Body of pancreas (tissue), 4 donors: ENCODE measurements around the gene UTRN.

Experiments used
- POLR2A ChIP-seq, 3 donors: fragments of 450-650 bp; IDR thresholded peaks; one replicate each; pipeline ENCODE4 v1.6.1; 2016; ENCODE audit warnings: antibody characterized with exemption in 3 of 3, mild to moderate bottlenecking in 2 of 3
- TF ChIP-seq, protein P1 (sequence below), 7 experiments: fragments of 450-650 bp in 4 of 7; fragments of 200-600 bp in 3 of 7; sonication (generic) in 3 of 7; IDR thresholded peaks; one replicate each; pipeline ENCODE4 v1.5.1; 2016 to 2019; ENCODE audit warnings: antibody characterized with exemption in 7 of 7

- TF ChIP-seq, protein P1, sequence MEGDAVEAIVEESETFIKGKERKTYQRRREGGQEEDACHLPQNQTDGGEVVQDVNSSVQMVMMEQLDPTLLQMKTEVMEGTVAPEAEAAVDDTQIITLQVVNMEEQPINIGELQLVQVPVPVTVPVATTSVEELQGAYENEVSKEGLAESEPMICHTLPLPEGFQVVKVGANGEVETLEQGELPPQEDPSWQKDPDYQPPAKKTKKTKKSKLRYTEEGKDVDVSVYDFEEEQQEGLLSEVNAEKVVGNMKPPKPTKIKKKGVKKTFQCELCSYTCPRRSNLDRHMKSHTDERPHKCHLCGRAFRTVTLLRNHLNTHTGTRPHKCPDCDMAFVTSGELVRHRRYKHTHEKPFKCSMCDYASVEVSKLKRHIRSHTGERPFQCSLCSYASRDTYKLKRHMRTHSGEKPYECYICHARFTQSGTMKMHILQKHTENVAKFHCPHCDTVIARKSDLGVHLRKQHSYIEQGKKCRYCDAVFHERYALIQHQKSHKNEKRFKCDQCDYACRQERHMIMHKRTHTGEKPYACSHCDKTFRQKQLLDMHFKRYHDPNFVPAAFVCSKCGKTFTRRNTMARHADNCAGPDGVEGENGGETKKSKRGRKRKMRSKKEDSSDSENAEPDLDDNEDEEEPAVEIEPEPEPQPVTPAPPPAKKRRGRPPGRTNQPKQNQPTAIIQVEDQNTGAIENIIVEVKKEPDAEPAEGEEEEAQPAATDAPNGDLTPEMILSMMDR (IDR thresholded peaks at IDR 0.05): peak in 3 of 7 experiments; percentile 20 to 34 (median 27)
- no peak for TF ChIP-seq POLR2A (IDR thresholded peaks at IDR 0.05)
These were observed 30.3 kb downstream of the UTRN start for GRCh38 chr6:144315226-144315980.
